Measurements from ENCODE around the gene DUSP1. TPM values are rescaled to one million over a fixed set of nuclear protein-coding genes. Genes with fewer than 3 reads are reported as not detected.

The DUSP1 gene
- total and polyA plus RNA-seq, 2 of the 13 experiments (the other 11 are each of a cell fraction or from before 2014, with no cell fraction given), result 27.1 to 55.5 TPM

DNA sequence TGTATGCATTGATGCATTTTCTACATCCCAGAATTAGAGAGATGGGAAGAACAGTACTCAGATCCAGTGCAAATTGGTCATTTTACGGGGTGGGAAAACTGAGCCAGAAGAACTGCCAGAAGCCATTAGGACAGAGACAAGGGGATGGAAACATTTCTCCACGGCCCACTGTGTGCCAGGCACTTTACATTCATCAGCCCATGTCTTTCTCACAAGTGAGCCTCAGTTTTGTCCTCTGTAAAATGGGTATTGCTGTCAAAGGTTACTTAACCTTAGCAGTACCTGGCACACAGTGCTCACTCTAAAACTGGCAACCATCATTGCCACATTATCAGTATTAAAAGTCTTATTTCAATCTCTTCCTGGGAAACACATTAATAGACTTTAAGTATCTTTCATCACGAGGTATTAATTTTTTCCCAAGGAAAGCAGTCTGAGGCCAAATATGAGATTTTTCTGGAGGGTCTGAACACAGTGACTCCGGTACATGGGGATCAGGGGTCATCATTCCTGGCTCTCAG lies 5.2 kb downstream of the DUSP1 start (continued):
- TF ChIP-seq, protein P1, sequence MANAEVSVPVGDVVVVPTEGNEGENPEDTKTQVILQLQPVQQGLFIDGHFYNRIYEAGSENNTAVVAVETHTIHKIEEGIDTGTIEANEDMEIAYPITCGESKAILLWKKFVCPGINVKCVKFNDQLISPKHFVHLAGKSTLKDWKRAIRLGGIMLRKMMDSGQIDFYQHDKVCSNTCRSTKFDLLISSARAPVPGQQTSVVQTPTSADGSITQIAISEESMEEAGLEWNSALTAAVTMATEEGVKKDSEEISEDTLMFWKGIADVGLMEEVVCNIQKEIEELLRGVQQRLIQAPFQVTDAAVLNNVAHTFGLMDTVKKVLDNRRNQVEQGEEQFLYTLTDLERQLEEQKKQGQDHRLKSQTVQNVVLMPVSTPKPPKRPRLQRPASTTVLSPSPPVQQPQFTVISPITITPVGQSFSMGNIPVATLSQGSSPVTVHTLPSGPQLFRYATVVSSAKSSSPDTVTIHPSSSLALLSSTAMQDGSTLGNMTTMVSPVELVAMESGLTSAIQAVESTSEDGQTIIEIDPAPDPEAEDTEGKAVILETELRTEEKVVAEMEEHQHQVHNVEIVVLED (CRISPR knock-in tag; IDR thresholded peaks at IDR 0.05; ENCODE audit: borderline replicate concordance), result 0 out of 2 replicates have a peak, but pooled peaks have one; percentile 5
- TF ChIP-seq HOXD1 (CRISPR knock-in tag; IDR thresholded peaks at IDR 0.05), result no peak
- no peak for TF ChIP-seq MAFK (conservative IDR thresholded peaks at IDR 0.05 in 1 of 2, IDR thresholded peaks at IDR 0.05 in 1 of 2; ENCODE audit: low read length in 2 of 2)
- TF ChIP-seq RFXAP (CRISPR knock-in tag; IDR thresholded peaks at IDR 0.05; ENCODE audit: borderline replicate concordance), result no peak
- TF ChIP-seq NR2F1 (CRISPR knock-in tag; IDR thresholded peaks at IDR 0.05), result no peak; a peak in 2 of 4 replicates
- TF ChIP-seq AGO1 (IDR thresholded peaks at IDR 0.05; ENCODE audit: low read depth, low read length, poor library complexity, severe bottlenecking), result no peak
- TF ChIP-seq ZNF660 (CRISPR knock-in tag; IDR thresholded peaks at IDR 0.05; ENCODE audit: borderline replicate concordance, low read depth), result no peak
- no peak for TF ChIP-seq DNMT3B (CRISPR knock-in tag; conservative IDR thresholded peaks at IDR 0.05)
- peak; percentile 96 for TF ChIP-seq ZMYM3 (CRISPR knock-in tag; IDR thresholded peaks at IDR 0.05)
- TF ChIP-seq, protein P2, sequence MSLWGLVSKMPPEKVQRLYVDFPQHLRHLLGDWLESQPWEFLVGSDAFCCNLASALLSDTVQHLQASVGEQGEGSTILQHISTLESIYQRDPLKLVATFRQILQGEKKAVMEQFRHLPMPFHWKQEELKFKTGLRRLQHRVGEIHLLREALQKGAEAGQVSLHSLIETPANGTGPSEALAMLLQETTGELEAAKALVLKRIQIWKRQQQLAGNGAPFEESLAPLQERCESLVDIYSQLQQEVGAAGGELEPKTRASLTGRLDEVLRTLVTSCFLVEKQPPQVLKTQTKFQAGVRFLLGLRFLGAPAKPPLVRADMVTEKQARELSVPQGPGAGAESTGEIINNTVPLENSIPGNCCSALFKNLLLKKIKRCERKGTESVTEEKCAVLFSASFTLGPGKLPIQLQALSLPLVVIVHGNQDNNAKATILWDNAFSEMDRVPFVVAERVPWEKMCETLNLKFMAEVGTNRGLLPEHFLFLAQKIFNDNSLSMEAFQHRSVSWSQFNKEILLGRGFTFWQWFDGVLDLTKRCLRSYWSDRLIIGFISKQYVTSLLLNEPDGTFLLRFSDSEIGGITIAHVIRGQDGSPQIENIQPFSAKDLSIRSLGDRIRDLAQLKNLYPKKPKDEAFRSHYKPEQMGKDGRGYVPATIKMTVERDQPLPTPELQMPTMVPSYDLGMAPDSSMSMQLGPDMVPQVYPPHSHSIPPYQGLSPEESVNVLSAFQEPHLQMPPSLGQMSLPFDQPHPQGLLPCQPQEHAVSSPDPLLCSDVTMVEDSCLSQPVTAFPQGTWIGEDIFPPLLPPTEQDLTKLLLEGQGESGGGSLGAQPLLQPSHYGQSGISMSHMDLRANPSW (CRISPR knock-in tag; IDR thresholded peaks at IDR 0.05; ENCODE audit: borderline replicate concordance), result no peak
- no peak for TF ChIP-seq MAF1 (CRISPR knock-in tag; IDR thresholded peaks at IDR 0.05; ENCODE audit: borderline replicate concordance)
- TF ChIP-seq, protein P3, sequence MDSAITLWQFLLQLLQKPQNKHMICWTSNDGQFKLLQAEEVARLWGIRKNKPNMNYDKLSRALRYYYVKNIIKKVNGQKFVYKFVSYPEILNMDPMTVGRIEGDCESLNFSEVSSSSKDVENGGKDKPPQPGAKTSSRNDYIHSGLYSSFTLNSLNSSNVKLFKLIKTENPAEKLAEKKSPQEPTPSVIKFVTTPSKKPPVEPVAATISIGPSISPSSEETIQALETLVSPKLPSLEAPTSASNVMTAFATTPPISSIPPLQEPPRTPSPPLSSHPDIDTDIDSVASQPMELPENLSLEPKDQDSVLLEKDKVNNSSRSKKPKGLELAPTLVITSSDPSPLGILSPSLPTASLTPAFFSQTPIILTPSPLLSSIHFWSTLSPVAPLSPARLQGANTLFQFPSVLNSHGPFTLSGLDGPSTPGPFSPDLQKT (CRISPR knock-in tag; IDR thresholded peaks at IDR 0.05; ENCODE audit: borderline replicate concordance), result no peak
- TF ChIP-seq, protein P4, sequence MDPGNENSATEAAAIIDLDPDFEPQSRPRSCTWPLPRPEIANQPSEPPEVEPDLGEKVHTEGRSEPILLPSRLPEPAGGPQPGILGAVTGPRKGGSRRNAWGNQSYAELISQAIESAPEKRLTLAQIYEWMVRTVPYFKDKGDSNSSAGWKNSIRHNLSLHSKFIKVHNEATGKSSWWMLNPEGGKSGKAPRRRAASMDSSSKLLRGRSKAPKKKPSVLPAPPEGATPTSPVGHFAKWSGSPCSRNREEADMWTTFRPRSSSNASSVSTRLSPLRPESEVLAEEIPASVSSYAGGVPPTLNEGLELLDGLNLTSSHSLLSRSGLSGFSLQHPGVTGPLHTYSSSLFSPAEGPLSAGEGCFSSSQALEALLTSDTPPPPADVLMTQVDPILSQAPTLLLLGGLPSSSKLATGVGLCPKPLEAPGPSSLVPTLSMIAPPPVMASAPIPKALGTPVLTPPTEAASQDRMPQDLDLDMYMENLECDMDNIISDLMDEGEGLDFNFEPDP (CRISPR knock-in tag; conservative IDR thresholded peaks at IDR 0.05), result no peak
- TF ChIP-seq SMAD9 (CRISPR knock-in tag; IDR thresholded peaks at IDR 0.05), result no peak
- TF ChIP-seq, protein P5, sequence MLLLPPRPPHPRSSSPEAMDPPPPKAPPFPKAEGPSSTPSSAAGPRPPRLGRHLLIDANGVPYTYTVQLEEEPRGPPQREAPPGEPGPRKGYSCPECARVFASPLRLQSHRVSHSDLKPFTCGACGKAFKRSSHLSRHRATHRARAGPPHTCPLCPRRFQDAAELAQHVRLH (CRISPR knock-in tag; IDR thresholded peaks at IDR 0.05; ENCODE audit: borderline replicate concordance, low read depth), result no peak
- TF ChIP-seq, protein P6, sequence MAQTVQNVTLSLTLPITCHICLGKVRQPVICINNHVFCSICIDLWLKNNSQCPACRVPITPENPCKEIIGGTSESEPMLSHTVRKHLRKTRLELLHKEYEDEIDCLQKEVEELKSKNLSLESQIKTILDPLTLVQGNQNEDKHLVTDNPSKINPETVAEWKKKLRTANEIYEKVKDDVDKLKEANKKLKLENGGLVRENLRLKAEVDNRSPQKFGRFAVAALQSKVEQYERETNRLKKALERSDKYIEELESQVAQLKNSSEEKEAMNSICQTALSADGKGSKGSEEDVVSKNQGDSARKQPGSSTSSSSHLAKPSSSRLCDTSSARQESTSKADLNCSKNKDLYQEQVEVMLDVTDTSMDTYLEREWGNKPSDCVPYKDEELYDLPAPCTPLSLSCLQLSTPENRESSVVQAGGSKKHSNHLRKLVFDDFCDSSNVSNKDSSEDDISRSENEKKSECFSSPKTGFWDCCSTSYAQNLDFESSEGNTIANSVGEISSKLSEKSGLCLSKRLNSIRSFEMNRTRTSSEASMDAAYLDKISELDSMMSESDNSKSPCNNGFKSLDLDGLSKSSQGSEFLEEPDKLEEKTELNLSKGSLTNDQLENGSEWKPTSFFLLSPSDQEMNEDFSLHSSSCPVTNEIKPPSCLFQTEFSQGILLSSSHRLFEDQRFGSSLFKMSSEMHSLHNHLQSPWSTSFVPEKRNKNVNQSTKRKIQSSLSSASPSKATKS (CRISPR knock-in tag; IDR thresholded peaks at IDR 0.05), result no peak
- TF ChIP-seq, protein P7, sequence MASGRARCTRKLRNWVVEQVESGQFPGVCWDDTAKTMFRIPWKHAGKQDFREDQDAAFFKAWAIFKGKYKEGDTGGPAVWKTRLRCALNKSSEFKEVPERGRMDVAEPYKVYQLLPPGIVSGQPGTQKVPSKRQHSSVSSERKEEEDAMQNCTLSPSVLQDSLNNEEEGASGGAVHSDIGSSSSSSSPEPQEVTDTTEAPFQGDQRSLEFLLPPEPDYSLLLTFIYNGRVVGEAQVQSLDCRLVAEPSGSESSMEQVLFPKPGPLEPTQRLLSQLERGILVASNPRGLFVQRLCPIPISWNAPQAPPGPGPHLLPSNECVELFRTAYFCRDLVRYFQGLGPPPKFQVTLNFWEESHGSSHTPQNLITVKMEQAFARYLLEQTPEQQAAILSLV (CRISPR knock-in tag; IDR thresholded peaks at IDR 0.05; ENCODE audit: borderline replicate concordance), result 0 out of 2 replicates have a peak, but pooled peaks have one; percentile 39
